ENCODE results near the gene PDE6B.

PDE6B gene

GRCh38 chr4:622071-622995 is 3.0 kb upstream of the PDE6B start:
- no peak overlapping the region for H3K4me3 ChIP-seq (ENCODE audit: low read length)
- no peaks in the 10 kb centered on the region for H3K4me1 ChIP-seq (ENCODE audit: insufficient read depth, low read length)
- no peaks in the 10 kb centered on the region for H3K9me3 ChIP-seq (ENCODE audit: low read length)
- H3K27me3 ChIP-seq (ENCODE audit: insufficient read depth, low read length) = peaks cover 3% of the 10 kb centered on the region
- H2AFZ ChIP-seq (ENCODE audit: low read depth, low read length) = no peak overlapping the region
- H3K36me3 ChIP-seq (ENCODE audit: insufficient read depth, low read length) = no peaks in the 10 kb centered on the region

- no peaks in the 10 kb centered on the region for H3K4me1 ChIP-seq (ENCODE audit: insufficient read depth, low read length)
- no peak overlapping the region for H3K4me3 ChIP-seq (ENCODE audit: low read length)
- no peak overlapping the region for H2AFZ ChIP-seq (ENCODE audit: low read depth, low read length)
- no peaks in the 10 kb centered on the region for H3K36me3 ChIP-seq (ENCODE audit: insufficient read depth, low read length)
- H3K27me3 ChIP-seq (ENCODE audit: insufficient read depth, low read length) = peaks cover 3% of the 10 kb centered on the region
- H3K9me3 ChIP-seq (ENCODE audit: low read length) = no peaks in the 10 kb centered on the region
These were observed 2.1 kb upstream of the PDE6B start for GRCh38 chr4:622996-623913.

- H3K9me3 ChIP-seq (ENCODE audit: low read length) = no peaks in the 10 kb centered on the region
- peaks cover 3% of the 10 kb centered on the region for H3K27me3 ChIP-seq (ENCODE audit: insufficient read depth, low read length)
- no peaks in the 10 kb centered on the region for H3K4me1 ChIP-seq (ENCODE audit: insufficient read depth, low read length)
- H2AFZ ChIP-seq (ENCODE audit: low read depth, low read length) = no peak overlapping the region
- no peak overlapping the region for H3K4me3 ChIP-seq (ENCODE audit: low read length)
- H3K36me3 ChIP-seq (ENCODE audit: insufficient read depth, low read length) = no peaks in the 10 kb centered on the region
These were observed 1.3 kb upstream of the PDE6B start for GRCh38 chr4:623914-624566.

GRCh38 chr4:625631-626161 is 323 bp downstream of the PDE6B start:
- no peak overlapping the region for H3K4me3 ChIP-seq (ENCODE audit: low read length)
- H3K9me3 ChIP-seq (ENCODE audit: low read length) = no peaks in the 10 kb centered on the region
- H2AFZ ChIP-seq (ENCODE audit: low read depth, low read length) = no peak overlapping the region

GRCh38 chr4:626201-627091 is 1.1 kb downstream of the PDE6B start:
- H3K4me3 ChIP-seq (ENCODE audit: low read length) = no peak overlapping the region
- H3K27me3 ChIP-seq (ENCODE audit: insufficient read depth, low read length) = peaks cover 10% of the 10 kb centered on the region
- H3K9me3 ChIP-seq (ENCODE audit: low read length) = no peaks in the 10 kb centered on the region
- no peaks in the 10 kb centered on the region for H3K4me1 ChIP-seq (ENCODE audit: insufficient read depth, low read length)
- H2AFZ ChIP-seq (ENCODE audit: low read depth, low read length) = no peak overlapping the region
- no peaks in the 10 kb centered on the region for H3K36me3 ChIP-seq (ENCODE audit: insufficient read depth, low read length)

More at GRCh38 chr4:625631-626161, 323 bp downstream of the PDE6B start:
- H3K36me3 ChIP-seq (ENCODE audit: insufficient read depth, low read length) = no peaks in the 10 kb centered on the region
- H3K27me3 ChIP-seq (ENCODE audit: insufficient read depth, low read length) = peaks cover 10% of the 10 kb centered on the region
- H3K4me1 ChIP-seq (ENCODE audit: insufficient read depth, low read length) = no peaks in the 10 kb centered on the region

- no peaks in the 10 kb centered on the region for H3K36me3 ChIP-seq (ENCODE audit: insufficient read depth, low read length)
- no peaks in the 10 kb centered on the region for H3K4me1 ChIP-seq (ENCODE audit: insufficient read depth, low read length)
- peaks cover 3% of the 10 kb centered on the region for H3K9me3 ChIP-seq (ENCODE audit: low read length)
- no peak overlapping the region for H2AFZ ChIP-seq (ENCODE audit: low read depth, low read length)
- no peak overlapping the region for H3K4me3 ChIP-seq (ENCODE audit: low read length)
- H3K27me3 ChIP-seq (ENCODE audit: insufficient read depth, low read length) = peaks cover 10% of the 10 kb centered on the region
These were observed 2.2 kb downstream of the PDE6B start for GRCh38 chr4:627347-628125.

GRCh38 chr4:628311-628741 is 3.0 kb downstream of the PDE6B start:
- H3K4me1 ChIP-seq (ENCODE audit: insufficient read depth, low read length) = no peaks in the 10 kb centered on the region
- no peaks in the 10 kb centered on the region for H3K36me3 ChIP-seq (ENCODE audit: insufficient read depth, low read length)
- peaks cover 3% of the 10 kb centered on the region for H3K9me3 ChIP-seq (ENCODE audit: low read length)

GRCh38 chr4:628821-629635 is 3.7 kb downstream of the PDE6B start:
- Histone ChIP-seq H3K9me3 (ENCODE audit: low read length) (peaks cover 3% of the 10 kb centered on the region), H3K4me1 (ENCODE audit: insufficient read depth, low read length) (no peaks in the 10 kb centered on the region), H2AFZ (ENCODE audit: low read depth, low read length) (no peak overlapping the region), H3K36me3 (ENCODE audit: insufficient read depth, low read length) (no peaks in the 10 kb centered on the region), H3K27me3 (ENCODE audit: insufficient read depth, low read length) (peaks cover 10% of the 10 kb centered on the region), H3K4me3 (ENCODE audit: low read length) (no peak overlapping the region)

More at GRCh38 chr4:628311-628741, 3.0 kb downstream of the PDE6B start:
- Histone ChIP-seq H2AFZ (ENCODE audit: low read depth, low read length) (no peak overlapping the region), H3K27me3 (ENCODE audit: insufficient read depth, low read length) (peaks cover 10% of the 10 kb centered on the region), H3K4me3 (ENCODE audit: low read length) (no peak overlapping the region)

- Histone ChIP-seq H3K4me1 (ENCODE audit: insufficient read depth, low read length) (no peaks in the 10 kb centered on the region), H3K27me3 (ENCODE audit: insufficient read depth, low read length) (peaks cover 10% of the 10 kb centered on the region), H3K9me3 (ENCODE audit: low read length) (peaks cover 3% of the 10 kb centered on the region), H3K4me3 (ENCODE audit: low read length) (no peak overlapping the region), H3K36me3 (ENCODE audit: insufficient read depth, low read length) (no peaks in the 10 kb centered on the region), H2AFZ (ENCODE audit: low read depth, low read length) (no peak overlapping the region)
These were observed 4.2 kb downstream of the PDE6B start for GRCh38 chr4:629636-629914.

GRCh38 chr4:629915-630641 is 4.7 kb downstream of the PDE6B start:
- Histone ChIP-seq H3K4me3 (ENCODE audit: low read length) (no peak overlapping the region), H3K4me1 (ENCODE audit: insufficient read depth, low read length) (no peaks in the 10 kb centered on the region), H2AFZ (ENCODE audit: low read depth, low read length) (no peak overlapping the region), H3K36me3 (ENCODE audit: insufficient read depth, low read length) (no peaks in the 10 kb centered on the region), H3K27me3 (ENCODE audit: insufficient read depth, low read length) (peaks cover 10% of the 10 kb centered on the region), H3K9me3 (ENCODE audit: low read length) (peaks cover 3% of the 10 kb centered on the region)
